ENCODE data around the gene MYO3B.

- TF ChIP-seq CTCF (IDR thresholded peaks at IDR 0.05) (no peak), POLR2A (IDR thresholded peaks at IDR 0.05) (no peak)
Observed at GRCh38 chr2:170503971-170504809, 326.2 kb downstream of the MYO3B start.

Measured in sigmoid colon (tissue), 3 donors.